Neutrophil (primary cell): ENCODE data around the gene OLFM2.

Experiments used
- H3K27ac ChIP-seq: fragments of 200-600 bp; sonication (generic); 2 replicates; pipeline ENCODE4 v1.5.1; 2016; ENCODE audit warnings: mild to moderate bottlenecking, moderate library complexity
- H3K27me3 ChIP-seq: fragments of 200-600 bp; sonication (generic); 2 replicates; pipeline ENCODE4 v1.6.0; 2016; ENCODE audit warnings: mild to moderate bottlenecking
- H3K36me3 ChIP-seq: fragments of 200-600 bp; sonication (generic); 2 replicates; pipeline ENCODE4 v1.5.1; 2017
- H3K4me1 ChIP-seq, 2 experiments: fragments of 200-600 bp in 1 of 2; sonication (generic) in 1 of 2; 1 replicate in 1 of 2; 2 replicates in 1 of 2; pipeline versions ENCODE4 v1.5.1 to v1.6.1; 2013 to 2016; ENCODE audit warnings: low read depth in 1 of 2, low read length in 1 of 2, mild to moderate bottlenecking in 1 of 2, moderate library complexity in 1 of 2; ENCODE audit not compliant: control insufficient read depth in 1 of 2, insufficient read depth in 1 of 2
- H3K4me3 ChIP-seq, 2 experiments: fragments of 200-600 bp in 1 of 2; sonication (generic) in 1 of 2; 1 replicate in 1 of 2; 2 replicates in 1 of 2; pipeline ENCODE4 v1.5.1; 2013 to 2016; ENCODE audit warnings: low read depth in 1 of 2, low read length in 1 of 2, mild to moderate bottlenecking in 1 of 2, moderate library complexity in 1 of 2
- H3K9me3 ChIP-seq: fragments of 200-600 bp; sonication (generic); 2 replicates; pipeline ENCODE4 v1.5.1; 2016
- TF ChIP-seq, protein P1 (sequence below): fragments of 200-600 bp; sonication (generic); IDR thresholded peaks from 2 replicates; pipeline ENCODE4 v1.5.1; 2016; ENCODE audit warnings: antibody characterized with exemption

Gene OLFM2

DNA sequence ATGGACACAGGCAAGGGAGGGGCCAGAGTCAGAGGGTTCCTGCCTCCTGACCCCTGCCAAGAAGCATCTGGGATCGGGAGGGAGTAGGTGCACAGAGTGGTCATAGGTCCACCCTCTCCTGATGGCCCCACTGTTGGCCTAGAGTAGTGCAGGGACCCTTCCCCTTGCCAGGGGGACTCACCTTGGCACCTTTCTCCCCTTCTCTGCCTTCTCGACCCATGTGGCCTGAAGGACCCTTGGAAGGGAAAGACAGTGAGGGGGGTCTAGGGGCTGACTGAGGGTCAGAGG is 33.3 kb upstream of the OLFM2 start:
- H3K27me3 ChIP-seq: peaks cover 48% of the 10 kb centered on the region
- no peaks in the 10 kb centered on the region for H3K36me3 ChIP-seq
- H3K9me3 ChIP-seq: no peaks in the 10 kb centered on the region
- TF ChIP-seq, protein P1, sequence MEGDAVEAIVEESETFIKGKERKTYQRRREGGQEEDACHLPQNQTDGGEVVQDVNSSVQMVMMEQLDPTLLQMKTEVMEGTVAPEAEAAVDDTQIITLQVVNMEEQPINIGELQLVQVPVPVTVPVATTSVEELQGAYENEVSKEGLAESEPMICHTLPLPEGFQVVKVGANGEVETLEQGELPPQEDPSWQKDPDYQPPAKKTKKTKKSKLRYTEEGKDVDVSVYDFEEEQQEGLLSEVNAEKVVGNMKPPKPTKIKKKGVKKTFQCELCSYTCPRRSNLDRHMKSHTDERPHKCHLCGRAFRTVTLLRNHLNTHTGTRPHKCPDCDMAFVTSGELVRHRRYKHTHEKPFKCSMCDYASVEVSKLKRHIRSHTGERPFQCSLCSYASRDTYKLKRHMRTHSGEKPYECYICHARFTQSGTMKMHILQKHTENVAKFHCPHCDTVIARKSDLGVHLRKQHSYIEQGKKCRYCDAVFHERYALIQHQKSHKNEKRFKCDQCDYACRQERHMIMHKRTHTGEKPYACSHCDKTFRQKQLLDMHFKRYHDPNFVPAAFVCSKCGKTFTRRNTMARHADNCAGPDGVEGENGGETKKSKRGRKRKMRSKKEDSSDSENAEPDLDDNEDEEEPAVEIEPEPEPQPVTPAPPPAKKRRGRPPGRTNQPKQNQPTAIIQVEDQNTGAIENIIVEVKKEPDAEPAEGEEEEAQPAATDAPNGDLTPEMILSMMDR: no peak
- H3K4me3 ChIP-seq: no peak overlapping the region
- no peaks in the 10 kb centered on the region for H3K4me1 ChIP-seq
- no peak overlapping the region for H3K27ac ChIP-seq

DNA sequence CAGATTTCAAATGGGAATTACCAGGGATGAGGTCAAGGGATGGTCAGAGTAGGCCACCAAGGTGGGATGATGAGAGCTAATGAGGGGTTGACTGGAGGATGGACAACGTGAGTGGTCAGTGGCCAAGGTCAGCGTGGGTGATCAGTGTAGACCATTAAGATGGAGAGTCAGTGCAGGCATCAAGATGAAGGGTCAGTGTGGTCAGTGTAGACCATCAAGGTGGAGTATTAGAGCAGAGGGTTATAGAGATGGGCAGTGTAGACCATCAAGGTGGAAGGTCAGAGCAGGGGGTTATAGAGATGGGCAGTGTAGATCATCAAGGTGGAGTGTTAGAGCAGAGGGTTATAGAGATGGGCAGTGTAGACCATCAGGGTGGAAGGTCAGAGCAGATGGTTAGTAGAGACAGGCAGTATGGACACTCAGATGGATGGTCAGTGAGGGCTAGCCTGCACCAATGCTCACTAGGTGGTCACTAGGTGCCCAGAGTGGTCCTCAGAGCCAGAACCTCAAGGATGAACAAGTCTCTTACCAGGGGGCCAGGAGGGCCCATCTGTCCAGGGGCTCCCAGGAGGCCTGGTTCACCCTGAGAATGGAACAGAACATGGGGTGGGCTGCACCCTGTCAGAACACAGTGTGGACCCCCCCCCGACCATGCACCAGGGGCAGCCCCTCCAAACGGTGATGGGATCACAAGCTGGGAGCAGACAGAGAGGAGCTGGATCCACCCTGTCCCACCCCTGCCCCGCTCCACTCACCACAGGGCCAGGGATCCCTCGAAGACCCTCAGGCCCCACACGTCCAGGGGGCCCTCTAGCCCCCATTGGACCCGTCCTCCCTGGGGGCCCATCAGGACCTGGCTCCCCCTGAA is 32.7 kb upstream of the OLFM2 start:
- H3K27me3 ChIP-seq: peaks cover 53% of the 10 kb centered on the region

DNA sequence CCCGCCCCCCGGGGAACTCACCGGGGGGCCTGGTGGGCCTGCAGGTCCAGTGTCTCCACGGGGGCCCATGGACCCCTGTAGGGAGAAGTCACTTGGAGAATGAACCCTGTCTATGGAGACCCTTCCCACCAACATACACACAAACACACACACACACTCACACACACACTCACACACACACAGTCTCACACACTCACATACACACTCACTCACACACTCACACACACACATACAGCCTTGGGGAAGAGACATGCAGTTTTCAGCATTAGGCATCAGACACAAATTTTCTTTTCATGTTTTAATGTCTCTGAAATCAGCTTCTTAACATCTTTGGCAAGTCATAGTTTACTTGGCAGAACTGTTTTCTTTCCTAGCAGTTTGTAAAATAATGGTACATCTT is 31.0 kb upstream of the OLFM2 start:
- H3K27me3 ChIP-seq: peaks cover 62% of the 10 kb centered on the region
- TF ChIP-seq, protein P1: no peak
- H3K36me3 ChIP-seq: no peaks in the 10 kb centered on the region
- no peaks in the 10 kb centered on the region for H3K9me3 ChIP-seq
- no peak overlapping the region for H3K27ac ChIP-seq
- H3K4me1 ChIP-seq: no peaks in the 10 kb centered on the region
- H3K4me3 ChIP-seq: no peak overlapping the region

More for the DNA sequence above, 32.7 kb upstream of the OLFM2 start:
- Histone ChIP-seq H3K4me1 (no peaks in the 10 kb centered on the region), H3K27ac (no peak overlapping the region), H3K9me3 (no peaks in the 10 kb centered on the region), H3K36me3 (no peaks in the 10 kb centered on the region), H3K4me3 (no peak overlapping the region)
- TF ChIP-seq, protein P1: no peak

DNA sequence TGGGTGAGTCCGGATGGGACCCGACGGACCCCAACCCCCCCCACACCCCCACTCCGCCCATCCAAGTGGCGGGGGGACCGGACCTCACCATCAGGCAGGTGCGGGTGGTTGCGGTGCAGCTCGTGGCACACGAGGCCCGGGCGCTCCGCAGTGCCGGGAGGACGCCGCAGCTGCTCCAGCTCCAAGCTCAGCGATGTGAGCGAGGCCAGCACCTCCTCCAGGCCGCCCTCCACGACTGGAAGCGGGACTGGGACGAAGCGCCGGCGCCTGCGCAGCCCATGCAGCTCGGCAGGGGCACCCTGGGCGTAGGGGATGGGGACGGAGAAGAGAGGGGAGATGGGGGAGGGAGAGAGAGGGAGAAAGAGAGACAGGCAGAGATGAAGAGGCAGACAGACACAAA is 30.1 kb upstream of the OLFM2 start:
- H3K36me3 ChIP-seq: no peaks in the 10 kb centered on the region

DNA sequence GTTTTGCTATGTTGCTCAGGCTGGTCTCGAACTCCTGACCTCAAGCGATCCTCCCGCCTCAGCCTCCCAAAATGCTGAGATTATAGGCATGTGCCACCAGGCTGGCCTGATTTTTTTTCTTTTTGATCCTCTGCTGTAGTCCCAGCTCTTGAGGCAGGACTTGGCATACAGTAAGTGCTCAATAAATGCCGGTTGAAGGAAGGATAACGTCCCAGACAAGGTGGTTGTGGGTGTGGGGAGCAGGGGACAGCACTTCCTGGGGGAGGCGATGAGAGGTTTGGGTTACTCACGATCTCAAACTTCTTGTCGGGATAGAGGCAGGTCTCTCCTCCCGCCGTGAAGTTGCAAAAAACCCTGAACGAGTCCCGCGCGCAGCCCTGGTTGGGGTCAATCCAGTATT is 29.7 kb upstream of the OLFM2 start:
- Histone ChIP-seq H3K4me3 (no peak overlapping the region), H3K9me3 (no peaks in the 10 kb centered on the region), H3K4me1 (no peaks in the 10 kb centered on the region), H3K27ac (no peak overlapping the region), H3K27me3 (peaks cover 62% of the 10 kb centered on the region), H3K36me3 (no peaks in the 10 kb centered on the region)
- TF ChIP-seq, protein P1: no peak

More for the DNA sequence above, 30.1 kb upstream of the OLFM2 start:
- Histone ChIP-seq H3K27ac (no peak overlapping the region), H3K4me1 (no peaks in the 10 kb centered on the region), H3K9me3 (no peaks in the 10 kb centered on the region), H3K4me3 (no peak overlapping the region), H3K27me3 (peaks cover 62% of the 10 kb centered on the region)
- TF ChIP-seq, protein P1: no peak
